HG03045 (cell line): ENCODE results near the gene OR13J1.
"Not testable (repeated sequence)": the region's sequence is repeated elsewhere in the genome, so short reads cannot be mapped to it uniquely, and the experiment has no call there.

Source experiments
- ATAC-seq: cut with Tn5 transposase; IDR thresholded peaks from one replicate; pipeline ENCODE4 v1.9.1; 2021; ENCODE audit warnings: mild to moderate bottlenecking, moderate library complexity; ENCODE audit not compliant: unreplicated experiment

OR13J1 gene

DNA sequence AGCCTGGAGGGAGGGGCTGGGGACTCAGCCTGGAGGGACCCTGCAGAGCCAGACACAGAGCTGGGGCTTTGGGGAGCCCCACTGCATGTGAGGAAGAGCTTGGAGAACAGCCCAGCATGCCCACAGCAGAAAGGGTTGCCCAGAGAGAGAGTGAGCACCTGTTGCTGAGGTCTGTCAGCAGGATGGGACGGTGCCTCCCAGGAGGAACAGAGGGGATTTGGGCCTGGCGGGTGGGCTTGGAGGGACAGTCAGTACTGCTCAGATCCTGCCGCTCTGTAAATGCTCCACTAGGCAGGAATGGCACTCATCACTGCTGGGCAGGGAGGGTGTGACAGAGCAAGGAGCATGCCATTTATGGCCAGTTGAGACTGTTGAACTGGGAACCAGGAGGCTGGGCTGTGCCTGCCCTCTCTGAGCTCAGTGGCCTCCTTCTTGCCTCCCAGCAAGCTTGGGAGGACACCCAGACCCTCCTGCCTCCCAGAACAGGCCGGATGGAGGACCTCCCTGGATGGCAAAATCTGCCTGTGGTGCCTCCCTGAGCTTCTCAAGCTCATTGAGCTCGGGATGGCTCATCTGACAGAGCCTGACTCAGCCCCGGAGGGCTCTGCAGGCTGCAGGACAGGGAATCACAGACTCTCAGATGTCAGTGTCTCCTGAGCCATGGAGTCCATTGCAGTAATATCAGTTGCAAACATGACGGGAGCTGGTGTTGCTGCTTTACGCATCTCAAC, 35.0 kb upstream of the OR13J1 start:
- no peak for ATAC-seq

DNA sequence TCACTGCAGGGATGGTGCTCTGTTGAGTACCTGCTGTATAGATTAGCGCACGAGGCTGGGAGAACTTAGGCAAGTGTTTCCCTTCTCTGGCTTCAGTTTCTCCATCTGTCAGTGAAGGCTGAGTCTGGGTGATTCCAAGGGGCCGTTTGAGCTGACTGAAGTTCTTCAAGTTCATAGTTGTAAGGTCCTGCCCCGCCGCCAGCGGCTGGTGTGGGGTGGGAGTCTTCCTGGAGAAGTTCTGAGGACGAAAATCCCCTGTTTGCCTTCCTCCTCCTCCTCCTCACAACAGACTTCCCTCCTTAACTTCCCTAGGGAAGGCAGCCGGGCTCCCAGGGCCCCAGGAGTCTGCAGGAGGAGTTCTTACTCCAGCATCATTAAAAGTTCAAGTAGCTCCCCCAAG, 34.1 kb upstream of the OR13J1 start:
- no peak for ATAC-seq

DNA sequence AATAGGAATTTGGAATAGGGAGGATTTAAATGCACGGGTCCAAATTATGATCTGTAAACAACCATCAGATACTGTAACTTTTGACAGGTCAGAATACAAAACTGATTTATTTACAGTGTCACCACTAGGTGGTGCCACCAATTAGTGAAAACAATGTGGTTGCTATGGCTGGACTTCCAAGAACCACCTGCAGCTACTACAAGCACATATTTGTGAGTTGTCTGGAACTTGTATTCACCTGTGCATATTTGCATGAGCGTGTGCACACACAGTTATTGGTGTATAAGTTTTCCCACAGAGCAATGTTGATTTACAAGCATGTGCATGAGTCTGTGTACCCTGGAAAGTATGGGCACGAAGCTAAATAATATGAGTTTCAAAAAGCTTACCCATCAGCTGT, 32.8 kb upstream of the OR13J1 start:
- ATAC-seq: no peak

DNA sequence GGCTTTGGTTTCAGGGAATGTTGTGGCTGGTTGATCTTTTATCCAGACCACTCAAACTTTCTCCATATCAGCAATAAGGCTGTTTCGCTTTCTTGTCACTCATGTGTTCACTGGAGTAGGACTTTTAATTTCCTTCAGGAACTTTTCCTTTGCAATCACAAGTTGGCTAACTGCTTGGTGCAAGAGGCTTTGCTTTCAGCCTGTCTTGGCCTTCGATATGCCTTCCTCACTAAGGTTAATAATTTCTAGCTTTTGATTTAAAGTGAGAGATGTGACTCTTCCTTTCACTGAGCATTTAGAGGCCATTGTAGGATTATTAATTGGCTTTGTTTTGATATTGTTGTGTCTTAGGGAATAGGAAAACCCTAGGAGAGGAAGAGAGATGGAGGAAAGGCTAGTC, 28.8 kb upstream of the OR13J1 start:
- ATAC-seq: no peak

DNA sequence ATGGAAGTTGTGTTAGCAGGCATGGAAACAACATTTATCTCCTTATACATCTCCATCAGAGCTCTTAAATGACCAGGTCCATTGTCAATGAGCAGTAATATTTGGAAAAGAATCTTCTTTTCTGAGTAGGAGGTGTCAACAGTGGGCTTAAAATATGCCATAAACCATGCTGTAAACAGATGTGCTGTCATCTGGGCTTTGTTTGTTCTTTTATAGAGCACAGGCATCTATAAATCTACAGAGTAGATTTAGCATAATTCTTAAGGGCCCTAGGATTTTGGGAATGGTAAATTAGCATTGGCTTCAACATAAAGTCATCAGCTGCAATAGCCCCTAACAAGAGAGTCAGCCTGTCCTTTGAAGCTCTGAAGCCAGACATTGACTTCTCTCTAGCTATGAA, 28.1 kb upstream of the OR13J1 start:
- ATAC-seq: no peak

DNA sequence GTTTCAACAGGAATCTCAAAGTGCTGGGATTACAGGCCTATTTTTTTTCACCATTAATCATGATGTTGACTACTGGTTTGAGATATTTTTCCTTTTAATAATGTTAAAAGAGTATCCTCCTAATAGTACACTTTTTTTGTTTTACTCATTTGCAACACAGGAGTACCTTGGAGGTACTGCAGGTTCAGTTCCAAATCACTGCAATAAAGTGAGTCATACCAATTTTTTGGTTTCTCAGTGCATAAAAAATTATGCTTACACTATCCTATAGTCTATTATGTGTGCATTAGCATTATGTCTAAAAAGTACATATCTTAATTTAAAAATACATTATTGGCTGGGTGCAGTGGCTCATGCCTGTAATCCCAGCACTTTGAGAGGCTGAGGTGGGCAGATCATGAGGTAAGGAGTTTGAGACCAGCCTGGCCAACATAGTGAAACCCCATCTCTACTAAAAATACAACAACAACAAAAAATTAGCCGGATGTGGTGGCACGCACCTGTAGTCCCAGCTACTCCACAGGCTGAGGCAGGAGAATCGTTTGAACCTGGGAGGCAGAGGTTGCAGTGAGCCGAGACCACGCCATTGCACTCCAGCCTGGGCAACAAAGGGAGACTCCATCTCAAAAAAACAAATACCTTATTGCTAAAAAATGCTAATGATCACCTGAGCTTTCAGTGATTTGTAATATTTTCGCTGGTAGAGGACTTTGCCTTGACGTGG, 27.3 kb upstream of the OR13J1 start:
- ATAC-seq: not testable (repeated sequence)

DNA sequence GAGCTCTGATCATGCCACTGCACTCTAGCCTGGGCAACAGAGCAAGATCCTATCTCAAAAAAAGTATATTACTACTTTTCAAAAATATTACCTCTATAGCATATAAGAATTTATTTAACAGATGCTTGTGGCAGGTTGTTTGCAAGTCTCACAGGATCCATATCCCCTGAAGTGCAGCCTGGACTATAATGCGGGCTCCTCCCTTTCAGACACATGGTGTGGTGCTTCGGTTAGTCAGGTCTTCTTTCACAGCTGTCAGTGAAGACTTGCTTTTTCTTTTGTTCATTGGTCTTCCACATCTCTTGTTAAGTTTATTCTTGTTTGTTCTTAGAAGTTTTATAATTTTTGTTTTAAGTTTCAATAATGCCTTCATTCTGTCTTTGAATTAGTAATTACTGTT, 26.4 kb upstream of the OR13J1 start:
- no peak for ATAC-seq

DNA sequence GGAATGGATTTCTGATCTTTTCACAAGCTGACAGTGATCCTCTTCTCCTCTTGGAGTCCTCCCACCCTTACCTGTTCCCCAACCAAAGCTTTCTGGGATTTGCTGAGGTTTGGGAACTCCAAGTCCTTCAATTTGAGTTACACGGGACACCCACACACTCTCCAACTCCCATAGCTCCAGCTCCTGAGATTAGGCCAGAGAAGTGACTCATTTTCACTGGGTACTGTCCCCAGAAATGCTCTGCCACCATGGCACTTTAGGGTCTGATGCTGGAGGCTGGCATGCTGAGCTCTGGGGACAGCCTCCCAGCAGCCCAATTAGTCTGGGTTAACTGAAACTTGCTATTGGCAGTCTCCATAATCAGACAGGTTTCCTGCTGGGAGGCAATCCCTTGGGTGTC, 21.9 kb upstream of the OR13J1 start:
- no peak for ATAC-seq

DNA sequence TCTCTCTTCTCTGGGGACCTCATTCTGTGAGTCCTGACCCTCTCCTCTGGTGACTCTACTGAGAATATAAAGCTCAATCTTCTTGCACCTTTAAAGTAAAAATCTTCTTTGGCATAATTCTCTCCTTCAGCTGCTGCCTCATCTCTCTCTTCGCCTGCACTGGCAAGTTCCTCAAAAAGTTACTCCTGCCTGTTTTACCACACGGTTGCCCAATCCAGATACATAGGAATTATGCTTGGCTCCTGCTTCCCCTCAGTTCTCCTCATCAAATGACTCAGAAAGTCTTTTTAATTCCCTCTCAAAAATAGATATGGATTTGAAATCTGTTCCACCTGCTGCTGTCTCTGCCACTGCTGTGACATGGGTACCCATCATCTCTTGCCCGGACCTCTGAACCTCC, 21.4 kb upstream of the OR13J1 start:
- no peak for ATAC-seq

DNA sequence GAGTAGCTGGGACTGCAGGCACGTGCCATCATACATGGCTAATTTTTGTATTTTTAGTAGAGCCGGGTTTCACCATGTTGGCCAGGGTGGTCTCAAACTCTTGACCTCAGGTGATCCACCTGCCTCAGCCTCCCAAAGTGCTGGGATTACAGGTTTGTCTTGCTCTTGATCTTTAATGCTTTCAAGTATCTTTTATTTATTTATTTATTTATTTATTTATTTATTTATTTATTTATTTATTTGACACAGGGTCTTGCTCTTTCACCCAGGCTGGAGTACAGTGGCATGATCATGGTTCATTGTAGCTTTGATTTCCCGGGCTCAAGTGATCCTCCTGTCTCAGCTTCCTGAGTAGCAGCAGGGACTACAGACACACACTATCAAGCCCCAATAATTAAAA, 14.7 kb upstream of the OR13J1 start:
- ATAC-seq: not testable (repeated sequence)

DNA sequence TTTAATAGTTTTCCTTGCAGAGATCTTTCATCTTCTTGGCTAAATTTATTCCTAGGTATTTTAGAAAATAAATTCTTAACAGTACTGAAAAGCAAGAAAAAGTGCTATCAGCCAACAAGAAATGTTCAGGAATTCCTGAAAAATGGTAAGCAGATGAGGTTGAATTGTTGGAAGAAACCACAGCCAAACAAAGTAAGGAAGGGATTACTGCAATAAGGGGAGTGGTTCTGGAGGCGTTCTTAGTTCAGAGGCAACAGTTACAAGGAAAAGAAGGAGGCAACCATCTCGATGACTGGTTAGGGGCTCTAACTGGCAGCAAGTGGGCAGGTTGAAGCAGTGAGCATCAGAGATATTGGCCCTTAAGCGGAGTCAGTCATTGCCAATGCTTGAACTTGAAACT, 12.8 kb upstream of the OR13J1 start:
- no peak for ATAC-seq

DNA sequence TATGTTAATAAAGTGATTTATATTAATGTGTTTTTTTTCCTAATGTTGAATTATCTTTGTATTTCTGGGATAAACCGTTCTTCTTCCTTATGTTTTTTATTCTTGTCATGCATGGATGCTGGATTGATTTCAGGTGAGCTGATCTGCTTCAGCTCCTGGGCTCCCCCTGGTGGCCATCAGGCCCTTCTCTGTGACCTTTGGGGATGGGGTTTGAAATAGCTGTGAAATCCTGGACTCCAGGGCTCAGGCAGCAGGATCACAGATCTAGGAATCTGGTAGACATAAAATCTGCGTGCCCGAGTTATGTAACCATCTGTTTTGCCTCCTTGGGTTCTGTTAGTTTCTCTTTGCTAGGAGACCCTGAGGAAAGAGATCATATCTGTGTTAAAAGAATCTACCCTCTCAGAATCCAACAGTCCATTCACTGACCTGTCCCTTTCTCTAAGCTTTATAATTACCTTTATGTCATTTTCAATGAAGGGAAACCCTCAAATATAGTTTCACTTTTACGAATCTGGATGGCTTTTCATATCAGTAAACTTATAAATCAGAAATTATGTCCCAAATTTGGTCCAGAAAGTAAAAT, 12.2 kb upstream of the OR13J1 start:
- ATAC-seq: no peak

DNA sequence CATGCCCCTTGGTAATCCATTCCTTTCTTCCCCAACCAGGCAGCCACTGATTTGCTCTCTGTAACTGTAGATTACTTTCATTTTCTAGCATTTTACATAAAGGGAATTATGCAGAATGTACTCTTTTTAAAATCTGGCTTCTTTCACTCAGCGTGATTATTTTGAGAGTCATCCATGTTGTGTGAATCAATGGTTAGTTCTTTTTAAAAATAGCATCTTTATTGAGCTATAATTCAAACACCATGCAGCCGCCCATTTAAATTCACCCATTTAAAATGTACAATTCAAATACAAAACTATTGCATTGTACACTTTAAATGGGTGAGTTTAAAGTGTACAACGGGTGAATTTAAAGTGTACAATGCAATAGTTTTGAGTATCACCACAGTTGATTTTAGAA, 2.3 kb upstream of the OR13J1 start:
- ATAC-seq: no peak

DNA sequence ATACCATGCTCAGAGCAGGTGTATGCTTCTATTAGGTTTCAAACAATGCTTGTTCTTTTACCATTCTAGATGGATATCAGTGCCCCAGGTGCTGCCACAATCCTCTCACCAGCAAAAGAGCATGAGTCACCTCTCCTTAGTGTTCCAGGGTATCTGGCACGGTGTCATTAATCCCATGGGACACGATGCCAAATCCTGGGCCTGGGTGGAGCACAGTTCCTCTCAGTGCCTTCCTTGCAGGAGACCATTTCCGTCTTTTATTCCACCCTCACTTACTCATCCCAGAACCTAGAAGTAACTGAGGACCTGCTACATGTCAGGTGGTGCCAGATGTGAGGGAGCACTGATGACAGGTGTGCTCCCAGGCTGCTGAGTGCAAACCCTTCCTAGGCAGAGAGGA, 1.3 kb upstream of the OR13J1 start:
- no peak for ATAC-seq

DNA sequence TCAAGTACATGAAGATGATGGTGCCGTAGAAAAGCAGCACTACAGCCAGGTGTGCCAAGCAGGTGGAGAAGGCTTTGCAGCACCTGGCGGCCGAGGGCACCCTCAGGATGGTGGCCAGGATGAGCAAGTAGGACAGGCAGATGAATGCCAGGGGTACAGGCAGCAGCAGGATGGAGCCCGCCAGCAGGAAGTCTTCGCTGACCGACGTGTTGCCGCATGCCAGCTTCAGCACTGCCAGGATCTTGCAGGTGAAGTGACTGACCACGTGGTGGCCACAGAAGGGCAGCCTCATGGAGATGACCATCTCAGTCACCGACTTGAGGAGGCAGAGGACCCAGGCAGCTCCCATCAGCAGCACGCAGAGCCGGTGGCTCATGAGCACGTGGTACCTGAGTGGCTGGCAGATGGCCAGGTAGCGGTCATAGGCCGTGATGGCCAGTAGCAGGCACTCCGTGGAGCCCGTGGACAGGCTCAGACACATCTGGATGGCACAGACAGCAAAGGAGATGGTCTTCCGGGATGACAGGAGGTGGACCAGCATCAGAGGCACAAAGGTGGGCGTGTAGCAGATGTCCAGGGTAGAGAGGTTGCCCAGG, 482 bp downstream of the OR13J1 start:
- ATAC-seq: no peak

DNA sequence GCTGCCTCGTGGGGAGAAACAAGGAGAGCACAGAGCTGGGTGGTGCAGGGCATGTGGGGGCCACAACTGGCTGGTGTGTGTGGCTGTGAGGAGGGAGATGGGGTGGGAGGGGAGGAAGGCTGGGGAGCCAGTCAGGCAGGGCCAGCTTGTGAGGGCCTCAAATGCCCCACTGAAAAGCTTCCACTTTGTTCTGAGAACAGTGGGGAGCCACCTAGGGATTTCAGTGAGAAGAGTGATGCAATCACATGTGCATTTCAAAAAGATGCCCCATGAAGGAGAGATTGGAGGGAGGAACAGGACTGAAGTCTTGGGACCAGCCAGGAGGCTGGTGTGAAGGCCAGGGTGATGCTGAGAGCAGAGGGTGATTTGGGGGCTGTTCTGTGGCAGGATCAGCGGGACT, 1.3 kb downstream of the OR13J1 start:
- no peak for ATAC-seq

DNA sequence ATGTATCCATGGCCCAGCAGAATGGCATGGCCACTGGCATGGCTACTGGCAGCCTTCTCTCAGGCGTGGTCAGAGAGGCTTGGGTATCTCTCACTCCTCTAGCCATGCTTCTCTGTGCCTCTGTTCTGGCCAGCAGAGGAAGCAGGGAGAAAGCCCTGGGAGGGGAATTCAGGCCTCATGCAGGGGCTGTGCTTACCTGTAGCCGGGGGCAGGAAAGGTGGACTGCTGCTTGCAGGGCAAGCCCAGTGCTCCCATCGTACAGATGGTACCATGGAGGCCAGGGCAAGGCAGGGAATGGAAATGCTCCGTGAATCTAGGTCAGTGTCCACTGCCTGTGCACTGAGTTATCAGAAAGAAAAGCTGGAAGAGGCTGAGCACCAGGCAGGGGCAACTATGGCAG, 2.7 kb downstream of the OR13J1 start:
- ATAC-seq: no peak

DNA sequence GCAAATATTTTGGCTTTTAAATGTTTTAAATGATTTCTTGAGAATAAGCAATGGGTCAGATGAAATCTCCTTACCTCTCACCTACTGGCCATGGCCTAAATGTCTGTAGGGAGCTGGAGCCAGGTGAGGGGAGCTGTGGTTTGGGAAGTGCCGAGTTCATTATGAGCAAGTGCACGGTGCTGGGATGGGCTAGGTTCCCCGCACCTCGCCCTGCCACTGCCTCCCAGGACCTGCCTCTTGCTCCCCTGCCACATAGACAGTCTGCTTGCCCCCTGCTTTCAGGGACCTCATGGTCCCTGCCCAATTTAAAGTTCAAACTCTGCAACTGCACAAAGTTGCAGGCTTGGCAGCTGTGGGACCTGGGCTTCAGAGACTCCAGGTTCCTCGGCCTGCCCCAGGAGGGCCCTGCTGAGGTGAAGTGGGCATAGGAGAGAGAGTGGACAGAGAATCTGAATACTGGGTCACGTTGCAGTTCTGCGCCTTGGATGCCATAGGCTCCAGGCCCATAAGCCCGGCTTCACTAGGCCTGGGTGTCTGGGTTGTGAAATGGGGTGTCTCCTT, 5.4 kb downstream of the OR13J1 start:
- ATAC-seq: no peak

DNA sequence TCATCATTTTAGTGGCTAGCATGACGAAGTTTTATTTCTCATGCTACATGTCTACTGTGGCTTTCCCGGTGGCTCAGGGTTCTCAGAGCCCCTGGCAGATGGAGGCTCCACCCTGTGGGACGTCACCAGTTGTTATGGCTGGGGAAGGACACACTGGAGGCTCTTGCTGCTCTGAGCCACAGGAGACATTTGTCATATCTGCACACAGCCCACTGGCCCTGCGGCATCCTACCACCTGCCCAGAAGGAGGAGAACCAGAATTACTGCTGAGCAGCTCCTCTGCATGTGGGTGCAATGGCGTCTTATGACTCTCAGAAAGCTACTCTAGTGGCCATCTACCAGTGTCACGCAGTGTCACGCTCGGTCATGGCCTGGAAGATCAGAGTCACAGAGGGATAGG, 6.6 kb downstream of the OR13J1 start:
- ATAC-seq: no peak

DNA sequence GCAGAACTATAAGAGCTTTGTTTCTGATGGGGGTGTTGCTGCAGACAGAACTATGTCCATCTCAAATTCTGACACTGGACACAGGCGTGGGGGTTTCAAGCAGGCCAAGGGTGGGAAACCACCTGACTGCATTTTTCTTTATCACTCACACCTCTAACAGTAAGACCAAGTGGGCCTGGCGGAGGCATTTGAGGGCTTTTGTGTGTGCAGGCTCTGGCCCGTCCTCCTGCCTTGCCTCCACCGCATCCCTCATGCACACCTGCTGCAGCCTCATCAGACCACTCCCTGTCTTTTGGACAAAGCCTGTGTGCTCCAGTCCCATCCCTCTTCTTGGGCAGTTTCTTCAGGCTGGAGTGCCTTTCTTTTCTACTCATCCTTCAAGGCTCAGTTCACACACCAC, 7.9 kb downstream of the OR13J1 start:
- no peak for ATAC-seq

DNA sequence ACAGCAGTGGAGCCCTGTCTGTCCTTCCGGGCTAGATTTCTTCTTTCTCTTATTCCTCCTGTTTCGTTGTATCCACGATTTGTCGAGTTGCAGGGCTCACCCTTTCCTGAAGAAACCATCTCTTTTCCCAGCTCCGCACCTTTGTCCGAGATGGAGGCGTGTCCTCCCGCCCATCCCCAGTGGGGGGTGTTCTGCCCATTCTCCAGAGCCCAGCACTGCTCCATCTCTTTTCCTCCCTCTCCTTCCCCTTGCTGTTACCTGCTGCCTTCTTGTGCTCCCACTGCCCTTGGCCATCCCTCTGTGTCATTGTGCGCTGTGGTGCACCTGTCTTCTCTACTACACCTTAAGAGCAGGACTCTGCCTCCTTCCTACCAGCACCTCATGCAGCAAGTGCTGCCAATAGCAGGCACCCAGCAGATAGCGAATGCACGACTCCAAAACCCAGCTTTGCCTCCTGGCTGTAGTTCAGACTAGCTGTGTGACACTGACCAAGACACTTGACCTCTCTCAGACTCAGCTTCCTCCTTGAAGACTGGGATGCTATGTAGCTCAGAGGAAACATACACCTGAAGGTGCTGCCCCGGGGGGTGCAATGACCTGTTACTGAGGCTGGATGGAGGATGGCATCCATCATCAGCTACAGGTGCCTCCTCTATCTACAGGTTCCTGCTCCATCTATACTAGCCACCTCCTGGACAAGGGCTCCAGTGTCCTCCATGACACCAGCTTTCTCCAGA, 8.9 kb downstream of the OR13J1 start:
- ATAC-seq: no peak
